HepG2 (cell line): ENCODE data around the gene HS2ST1. TPM values are rescaled to one million over a fixed set of nuclear protein-coding genes. Genes with fewer than 3 reads are reported as not detected.

Experiments
- GPN1 ChIP-seq: sonication (generic); formaldehyde crosslinking; IDR thresholded peaks from 2 replicates; pipeline ENCODE4 v1.5.1; 2020; ENCODE audit warnings: missing genetic modification reagents, borderline replicate concordance
- GTF3A ChIP-seq: sonication (generic); formaldehyde crosslinking; conservative IDR thresholded peaks from 2 replicates; pipeline ENCODE4 v1.4.0; 2020; ENCODE audit warnings: mild to moderate bottlenecking, missing genetic modification reagents
- HOXA5 ChIP-seq: sonication (generic); formaldehyde crosslinking; IDR thresholded peaks from 2 replicates; pipeline ENCODE4 v1.4.0; 2020; ENCODE audit warnings: missing genetic modification reagents
- IKZF1 ChIP-seq: fragments of 450-650 bp; IDR thresholded peaks from 2 replicates; pipeline ENCODE4 v1.7.1; 2016
- IRF2 ChIP-seq: IDR thresholded peaks from 2 replicates; pipeline ENCODE4 v1.6.1; 2018; ENCODE audit warnings: missing genetic modification reagents, missing compliant biosample characterization
- KDM1A ChIP-seq: IDR thresholded peaks from 2 replicates; pipeline ENCODE4 v1.6.1; 2016; ENCODE audit warnings: missing compliant biosample characterization
- KMT2B ChIP-seq: IDR thresholded peaks from 2 replicates; pipeline ENCODE4 v1.6.1; 2016; ENCODE audit warnings: missing genetic modification reagents, missing compliant biosample characterization
- PHF21A ChIP-seq: sonication (generic); formaldehyde crosslinking; IDR thresholded peaks from 2 replicates; pipeline ENCODE4 v1.5.0; 2020; ENCODE audit warnings: mild to moderate bottlenecking, missing genetic modification reagents
- RCOR2 ChIP-seq: IDR thresholded peaks from 2 replicates; pipeline ENCODE4 v1.6.1; 2016; ENCODE audit warnings: missing biosample characterization, missing genetic modification reagents
- WIZ ChIP-seq: sonication (generic); formaldehyde crosslinking; IDR thresholded peaks from 2 replicates; pipeline ENCODE4 v1.5.1; 2020; ENCODE audit warnings: mild to moderate bottlenecking, missing genetic modification reagents
- ZNF225 ChIP-seq: sonication (generic); formaldehyde crosslinking; IDR thresholded peaks from 2 replicates; pipeline ENCODE4 v1.4.0; 2020; ENCODE audit warnings: mild to moderate bottlenecking, missing genetic modification reagents
- ZNF235 ChIP-seq: sonication (generic); formaldehyde crosslinking; IDR thresholded peaks from 2 replicates; pipeline ENCODE4 v1.8.1; 2023; ENCODE audit warnings: mild to moderate bottlenecking, missing genetic modification reagents, borderline replicate concordance
- polyA plus RNA-seq, 8 experiments: library from polyadenylated mRNA; depleted of rRNA in 3 of 8; stranded (reverse) in 7 of 8; unstranded in 1 of 8; fragments of >200 nt; fragmentation: Illumina TruSeq in 4 of 8; extraction: Trizol in 4 of 8; gene quantifications; 2 replicates each; pipeline versions ENCODE4 v1.2.1 to v1.2.3, GENCODE V29; 2011 to 2016; ENCODE audit warnings: low read depth in 4 of 8, missing spikeins in 1 of 8, mixed read lengths in 1 of 8; ENCODE audit not compliant: insufficient read depth in 1 of 8
- total RNA-seq, 5 experiments: library from RNA; depleted of rRNA; stranded (reverse); fragments of >200 nt; fragmentation: Illumina TruSeq; extraction: Trizol; gene quantifications; 2 replicates each; pipeline ENCODE4 v1.2.3, GENCODE V29; 2016; ENCODE audit warnings: low read depth in 1 of 5
- TF ChIP-seq, protein P1 (sequence below): sonication (generic); formaldehyde crosslinking; IDR thresholded peaks from 2 replicates; pipeline ENCODE4 v1.5.0; 2020; ENCODE audit warnings: mild to moderate bottlenecking, missing genetic modification reagents, borderline replicate concordance
- TF ChIP-seq, protein P2 (sequence below): sonication (generic); formaldehyde crosslinking; IDR thresholded peaks from 2 replicates; pipeline ENCODE4 v1.4.0; 2020; ENCODE audit warnings: missing genetic modification reagents, mild to moderate bottlenecking, borderline replicate concordance
- TF ChIP-seq, protein P3 (sequence below): sonication (generic); formaldehyde crosslinking; IDR thresholded peaks from 2 replicates; pipeline ENCODE4 v1.8.0; 2022; ENCODE audit warnings: missing genetic modification reagents, mild to moderate bottlenecking, borderline replicate concordance
- TF ChIP-seq, protein P4 (sequence below): IDR thresholded peaks from 2 replicates; pipeline ENCODE4 v1.6.1; 2016; ENCODE audit warnings: low read depth

The HS2ST1 gene
- total and polyA plus RNA-seq, 2 of the 13 experiments (the other 11 are each of a cell fraction or from before 2014, with no cell fraction given) = 22.1 to 58.7 TPM

DNA sequence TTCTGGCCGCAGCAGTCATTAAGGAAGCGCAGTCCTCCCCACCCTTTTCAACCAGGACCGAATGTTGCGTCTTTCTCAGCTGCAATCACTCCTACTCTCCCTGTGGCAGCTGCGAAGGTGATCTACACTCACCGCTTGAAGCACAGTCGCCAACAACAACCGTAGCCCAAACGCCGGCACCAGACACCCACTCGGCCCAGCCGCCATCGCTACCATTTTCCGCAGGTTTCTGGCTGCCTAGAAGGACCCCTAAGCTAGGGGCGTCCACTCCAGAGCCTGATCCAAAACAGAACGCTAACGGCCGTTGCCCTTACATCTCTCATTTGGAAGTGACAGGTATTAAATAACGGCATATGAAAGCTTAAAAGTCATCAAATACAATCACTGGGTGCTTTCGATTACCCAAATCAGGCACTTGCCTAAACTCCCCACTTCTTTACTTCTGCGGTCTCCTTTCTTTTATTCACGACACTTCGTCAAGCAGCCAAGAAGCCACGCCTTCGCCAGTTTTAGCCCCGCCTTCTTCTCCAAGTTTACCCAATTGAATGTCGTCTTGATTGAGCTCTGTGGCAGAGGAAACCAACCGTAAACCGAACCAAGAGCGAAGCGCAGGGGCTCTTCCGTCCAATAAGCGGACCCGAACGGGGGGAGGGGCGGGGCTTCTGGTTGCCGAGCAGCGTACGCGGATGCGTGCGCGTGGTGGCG lies 387 bp upstream of the HS2ST1 start, which contains the start of gene SELENOF (continued):
- TF ChIP-seq, protein P1, sequence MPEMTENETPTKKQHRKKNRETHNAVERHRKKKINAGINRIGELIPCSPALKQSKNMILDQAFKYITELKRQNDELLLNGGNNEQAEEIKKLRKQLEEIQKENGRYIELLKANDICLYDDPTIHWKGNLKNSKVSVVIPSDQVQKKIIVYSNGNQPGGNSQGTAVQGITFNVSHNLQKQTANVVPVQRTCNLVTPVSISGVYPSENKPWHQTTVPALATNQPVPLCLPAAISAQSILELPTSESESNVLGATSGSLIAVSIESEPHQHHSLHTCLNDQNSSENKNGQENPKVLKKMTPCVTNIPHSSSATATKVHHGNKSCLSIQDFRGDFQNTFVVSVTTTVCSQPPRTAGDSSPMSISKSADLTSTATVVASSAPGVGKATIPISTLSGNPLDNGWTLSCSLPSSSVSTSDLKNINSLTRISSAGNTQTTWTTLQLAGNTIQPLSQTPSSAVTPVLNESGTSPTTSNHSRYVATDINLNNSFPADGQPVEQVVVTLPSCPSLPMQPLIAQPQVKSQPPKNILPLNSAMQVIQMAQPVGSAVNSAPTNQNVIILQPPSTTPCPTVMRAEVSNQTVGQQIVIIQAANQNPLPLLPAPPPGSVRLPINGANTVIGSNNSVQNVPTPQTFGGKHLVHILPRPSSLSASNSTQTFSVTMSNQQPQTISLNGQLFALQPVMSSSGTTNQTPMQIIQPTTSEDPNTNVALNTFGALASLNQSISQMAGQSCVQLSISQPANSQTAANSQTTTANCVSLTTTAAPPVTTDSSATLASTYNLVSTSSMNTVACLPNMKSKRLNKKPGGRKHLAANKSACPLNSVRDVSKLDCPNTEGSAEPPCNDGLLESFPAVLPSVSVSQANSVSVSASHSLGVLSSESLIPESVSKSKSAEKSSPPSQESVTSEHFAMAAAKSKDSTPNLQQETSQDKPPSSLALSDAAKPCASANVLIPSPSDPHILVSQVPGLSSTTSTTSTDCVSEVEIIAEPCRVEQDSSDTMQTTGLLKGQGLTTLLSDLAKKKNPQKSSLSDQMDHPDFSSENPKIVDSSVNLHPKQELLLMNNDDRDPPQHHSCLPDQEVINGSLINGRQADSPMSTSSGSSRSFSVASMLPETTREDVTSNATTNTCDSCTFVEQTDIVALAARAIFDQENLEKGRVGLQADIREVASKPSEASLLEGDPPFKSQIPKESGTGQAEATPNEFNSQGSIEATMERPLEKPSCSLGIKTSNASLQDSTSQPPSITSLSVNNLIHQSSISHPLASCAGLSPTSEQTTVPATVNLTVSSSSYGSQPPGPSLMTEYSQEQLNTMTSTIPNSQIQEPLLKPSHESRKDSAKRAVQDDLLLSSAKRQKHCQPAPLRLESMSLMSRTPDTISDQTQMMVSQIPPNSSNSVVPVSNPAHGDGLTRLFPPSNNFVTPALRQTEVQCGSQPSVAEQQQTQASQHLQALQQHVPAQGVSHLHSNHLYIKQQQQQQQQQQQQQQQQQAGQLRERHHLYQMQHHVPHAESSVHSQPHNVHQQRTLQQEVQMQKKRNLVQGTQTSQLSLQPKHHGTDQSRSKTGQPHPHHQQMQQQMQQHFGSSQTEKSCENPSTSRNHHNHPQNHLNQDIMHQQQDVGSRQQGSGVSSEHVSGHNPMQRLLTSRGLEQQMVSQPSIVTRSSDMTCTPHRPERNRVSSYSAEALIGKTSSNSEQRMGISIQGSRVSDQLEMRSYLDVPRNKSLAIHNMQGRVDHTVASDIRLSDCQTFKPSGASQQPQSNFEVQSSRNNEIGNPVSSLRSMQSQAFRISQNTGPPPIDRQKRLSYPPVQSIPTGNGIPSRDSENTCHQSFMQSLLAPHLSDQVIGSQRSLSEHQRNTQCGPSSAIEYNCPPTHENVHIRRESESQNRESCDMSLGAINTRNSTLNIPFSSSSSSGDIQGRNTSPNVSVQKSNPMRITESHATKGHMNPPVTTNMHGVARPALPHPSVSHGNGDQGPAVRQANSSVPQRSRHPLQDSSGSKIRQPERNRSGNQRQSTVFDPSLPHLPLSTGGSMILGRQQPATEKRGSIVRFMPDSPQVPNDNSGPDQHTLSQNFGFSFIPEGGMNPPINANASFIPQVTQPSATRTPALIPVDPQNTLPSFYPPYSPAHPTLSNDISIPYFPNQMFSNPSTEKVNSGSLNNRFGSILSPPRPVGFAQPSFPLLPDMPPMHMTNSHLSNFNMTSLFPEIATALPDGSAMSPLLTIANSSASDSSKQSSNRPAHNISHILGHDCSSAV (CRISPR knock-in tag) = no peak
- TF ChIP-seq GPN1 (CRISPR knock-in tag) = no peak
- TF ChIP-seq ZNF225 (CRISPR knock-in tag) = no peak
- TF ChIP-seq, protein P2, sequence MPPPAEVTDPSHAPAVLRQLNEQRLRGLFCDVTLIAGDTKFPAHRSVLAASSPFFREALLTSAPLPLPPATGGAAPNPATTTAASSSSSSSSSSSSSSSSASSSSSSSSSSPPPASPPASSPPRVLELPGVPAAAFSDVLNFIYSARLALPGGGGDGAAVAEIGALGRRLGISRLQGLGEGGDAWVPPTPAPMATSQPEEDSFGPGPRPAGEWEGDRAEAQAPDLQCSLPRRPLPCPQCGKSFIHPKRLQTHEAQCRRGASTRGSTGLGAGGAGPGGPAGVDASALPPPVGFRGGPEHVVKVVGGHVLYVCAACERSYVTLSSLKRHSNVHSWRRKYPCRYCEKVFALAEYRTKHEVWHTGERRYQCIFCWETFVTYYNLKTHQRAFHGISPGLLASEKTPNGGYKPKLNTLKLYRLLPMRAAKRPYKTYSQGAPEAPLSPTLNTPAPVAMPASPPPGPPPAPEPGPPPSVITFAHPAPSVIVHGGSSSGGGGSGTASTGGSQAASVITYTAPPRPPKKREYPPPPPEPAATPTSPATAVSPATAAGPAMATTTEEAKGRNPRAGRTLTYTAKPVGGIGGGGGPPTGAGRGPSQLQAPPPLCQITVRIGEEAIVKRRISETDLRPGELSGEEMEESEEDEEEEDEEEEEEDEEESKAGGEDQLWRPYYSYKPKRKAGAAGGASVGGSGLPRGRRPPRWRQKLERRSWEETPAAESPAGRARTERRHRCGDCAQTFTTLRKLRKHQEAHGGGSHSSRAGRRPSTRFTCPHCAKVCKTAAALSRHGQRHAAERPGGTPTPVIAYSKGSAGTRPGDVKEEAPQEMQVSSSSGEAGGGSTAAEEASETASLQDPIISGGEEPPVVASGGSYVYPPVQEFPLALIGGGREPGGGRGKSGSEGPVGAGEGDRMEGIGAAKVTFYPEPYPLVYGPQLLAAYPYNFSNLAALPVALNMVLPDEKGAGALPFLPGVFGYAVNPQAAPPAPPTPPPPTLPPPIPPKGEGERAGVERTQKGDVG (CRISPR knock-in tag) = no peak
- no peak for TF ChIP-seq ZNF235
- no peak for TF ChIP-seq GTF3A (CRISPR knock-in tag)
- peak; percentile 64; the same call in 1 of the 2 replicates for TF ChIP-seq HOXA5 (CRISPR knock-in tag)
- no peak for TF ChIP-seq IKZF1
- peak; percentile 60; the same call in 1 of the 2 replicates for TF ChIP-seq KMT2B (CRISPR knock-in tag)
- TF ChIP-seq KDM1A (CRISPR knock-in tag) = no peak
- no peak for TF ChIP-seq PHF21A
- no peak for TF ChIP-seq WIZ (CRISPR knock-in tag)
- TF ChIP-seq RCOR2 (CRISPR knock-in tag) = no peak
- TF ChIP-seq, protein P3, sequence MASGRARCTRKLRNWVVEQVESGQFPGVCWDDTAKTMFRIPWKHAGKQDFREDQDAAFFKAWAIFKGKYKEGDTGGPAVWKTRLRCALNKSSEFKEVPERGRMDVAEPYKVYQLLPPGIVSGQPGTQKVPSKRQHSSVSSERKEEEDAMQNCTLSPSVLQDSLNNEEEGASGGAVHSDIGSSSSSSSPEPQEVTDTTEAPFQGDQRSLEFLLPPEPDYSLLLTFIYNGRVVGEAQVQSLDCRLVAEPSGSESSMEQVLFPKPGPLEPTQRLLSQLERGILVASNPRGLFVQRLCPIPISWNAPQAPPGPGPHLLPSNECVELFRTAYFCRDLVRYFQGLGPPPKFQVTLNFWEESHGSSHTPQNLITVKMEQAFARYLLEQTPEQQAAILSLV (CRISPR knock-in tag) = peak; percentile 56; the same call in 1 of the 2 replicates
- TF ChIP-seq IRF2 (CRISPR knock-in tag) = peak; percentile 13; the same call in 1 of the 2 replicates
- TF ChIP-seq, protein P4, sequence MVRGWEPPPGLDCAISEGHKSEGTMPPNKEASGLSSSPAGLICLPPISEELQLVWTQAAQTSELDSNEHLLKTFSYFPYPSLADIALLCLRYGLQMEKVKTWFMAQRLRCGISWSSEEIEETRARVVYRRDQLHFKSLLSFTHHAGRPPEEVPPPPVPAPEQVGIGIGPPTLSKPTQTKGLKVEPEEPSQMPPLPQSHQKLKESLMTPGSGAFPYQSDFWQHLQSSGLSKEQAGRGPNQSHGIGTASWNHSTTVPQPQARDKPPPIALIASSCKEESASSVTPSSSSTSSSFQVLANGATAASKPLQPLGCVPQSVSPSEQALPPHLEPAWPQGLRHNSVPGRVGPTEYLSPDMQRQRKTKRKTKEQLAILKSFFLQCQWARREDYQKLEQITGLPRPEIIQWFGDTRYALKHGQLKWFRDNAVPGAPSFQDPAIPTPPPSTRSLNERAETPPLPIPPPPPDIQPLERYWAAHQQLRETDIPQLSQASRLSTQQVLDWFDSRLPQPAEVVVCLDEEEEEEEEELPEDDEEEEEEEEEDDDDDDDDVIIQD (CRISPR knock-in tag) = peak; percentile 73
